K562 (cell line): Measurements from ENCODE around the gene DGKA. TPM values are rescaled to one million over a fixed set of nuclear protein-coding genes. Genes with fewer than 3 reads are reported as not detected.

ENCODE experiments used
- AFF1 ChIP-seq, 2 experiments: fragments of 450-650 bp; IDR thresholded peaks; 2 replicates each; pipeline ENCODE4 v1.6.1; 2018; ENCODE audit warnings: mild to moderate bottlenecking in 2 of 2, low read depth in 1 of 2; ENCODE audit not compliant: partially characterized antibody in 2 of 2
- ARID3B ChIP-seq: fragments of 250-450 bp; sonication (Bioruptor Pico); IDR thresholded peaks from 2 replicates; pipeline ENCODE4 v1.4.0; 2020; ENCODE audit warnings: borderline replicate concordance
- ASH1L ChIP-seq: fragments of 450-650 bp; IDR thresholded peaks from 2 replicates; pipeline ENCODE4 v1.6.1; 2018; ENCODE audit warnings: borderline replicate concordance, mild to moderate bottlenecking, low read depth; ENCODE audit not compliant: partially characterized antibody
- MBD2 ChIP-seq: sonication (generic); IDR thresholded peaks from 2 replicates; pipeline ENCODE4 v1.6.1; 2016; ENCODE audit warnings: low read depth, borderline replicate concordance
- PCBP1 ChIP-seq: fragments of 200-400 bp; formaldehyde crosslinking; IDR thresholded peaks from 2 replicates; pipeline ENCODE4 v1.6.1; 2018; ENCODE audit warnings: mild to moderate bottlenecking, low read depth, low read length; ENCODE audit not compliant: poor library complexity, severe bottlenecking
- PCBP2 ChIP-seq: fragments of 200-400 bp; formaldehyde crosslinking; IDR thresholded peaks from 2 replicates; pipeline ENCODE4 v1.6.1; 2018; ENCODE audit warnings: low read length, low read depth, mild to moderate bottlenecking, moderate library complexity; ENCODE audit not compliant: poor library complexity, severe bottlenecking
- TCF3 ChIP-seq: sonication (generic); formaldehyde crosslinking; IDR thresholded peaks from 2 replicates; pipeline ENCODE4 v1.4.0; 2020; ENCODE audit warnings: mild to moderate bottlenecking, missing genetic modification reagents
- THRAP3 ChIP-seq: fragments of 450-650 bp; IDR thresholded peaks from 2 replicates; pipeline ENCODE4 v1.6.1; 2016; ENCODE audit warnings: mild to moderate bottlenecking, inconsistent platforms, borderline replicate concordance
- TSC22D4 ChIP-seq: fragments of 450-650 bp; IDR thresholded peaks from 2 replicates; pipeline ENCODE4 v1.6.1; 2016; ENCODE audit warnings: missing genetic modification characterization, missing biosample characterization, control low read depth
- TSHZ1 ChIP-seq: fragments of 250-450 bp; sonication (Bioruptor Pico); IDR thresholded peaks from 2 replicates; pipeline ENCODE4 v1.4.0; 2020; ENCODE audit warnings: mild to moderate bottlenecking, moderate library complexity
- XRCC4 ChIP-seq: IDR thresholded peaks from one replicate; pipeline ENCODE4 v1.6.1; 2011; ENCODE audit not compliant: insufficient read depth, insufficient read length; ENCODE audit errors: extremely low read depth
- YY1 ChIP-seq, 3 experiments: IDR thresholded peaks; 2 replicates each; pipeline ENCODE4 v1.6.1; 2011; ENCODE audit warnings: low read length in 2 of 3, mild to moderate bottlenecking in 2 of 3, moderate library complexity in 2 of 3, borderline replicate concordance in 1 of 3, control low read depth in 1 of 3, low read depth in 1 of 3; ENCODE audit not compliant: insufficient read depth in 3 of 3, insufficient replicate concordance in 2 of 3, control insufficient read depth in 1 of 3, insufficient read length in 1 of 3; ENCODE audit errors: extremely low read depth in 1 of 3
- ZFP1 ChIP-seq: fragments of 450-650 bp; formaldehyde crosslinking; IDR thresholded peaks from 2 replicates; pipeline ENCODE4 v1.4.0; 2020; ENCODE audit warnings: mild to moderate bottlenecking, mixed read lengths
- ZNF316 ChIP-seq: fragments of 450-650 bp; IDR thresholded peaks from 2 replicates; pipeline ENCODE4 v1.6.1; 2016
- ZNF354B ChIP-seq: fragments of 250-450 bp; sonication (Bioruptor Pico); IDR thresholded peaks from 2 replicates; pipeline ENCODE4 v1.4.0; 2020
- ZNF695 ChIP-seq: fragments of 450-650 bp; formaldehyde crosslinking; IDR thresholded peaks from 2 replicates; pipeline ENCODE4 v1.4.0; 2020; ENCODE audit warnings: mild to moderate bottlenecking, moderate library complexity
- polyA plus RNA-seq, 8 experiments: library from polyadenylated mRNA; depleted of rRNA in 4 of 8; stranded (reverse) in 5 of 8; unstranded in 3 of 8; fragments of >200 nt; fragmentation: Nextera tagmentation in 2 of 8; fragmentation: Illumina TruSeq in 1 of 8; extraction: Ambion mirVana in 2 of 8; extraction: Trizol in 1 of 8; gene quantifications; 2 replicates each; pipeline versions ENCODE4 v1.2.1 to v1.2.3, GENCODE V29; 2011 to 2014; ENCODE audit warnings: inconsistent platforms in 1 of 8, missing spikeins in 1 of 8
- total RNA-seq, 7 experiments: library from RNA; depleted of rRNA in 6 of 7; stranded (reverse); fragments of >200 nt in 6 of 7; fragmentation: Illumina TruSeq in 2 of 7; extraction: Trizol in 2 of 7; gene quantifications; 2 replicates each; pipeline versions ENCODE4 v1.2.1 to v1.2.3, GENCODE V29; 2011 to 2021; ENCODE audit warnings: low replicate concordance in 1 of 7

The DGKA gene
- total and polyA plus RNA-seq, 9 of the 15 experiments (the other 6 are each of a cell fraction or from before 2014, with no cell fraction given) = 3.4 to 12.4 (median 6.2) TPM

GRCh38 chr12:55925870-55926737 is 4.9 kb upstream of the DGKA start (continued):
- TF ChIP-seq TSHZ1 = no peak
- TF ChIP-seq PCBP1 = no peak
- no peak for TF ChIP-seq ZNF354B (CRISPR knock-in tag)
- peak in 1 of 2 experiments; percentile 33 for TF ChIP-seq AFF1 (IDR thresholded peaks at IDR 0.05; ENCODE audit: low read depth in 1 of 2, partially characterized antibody in 2 of 2)
- TF ChIP-seq ZNF316 = no peak
- TF ChIP-seq YY1 (IDR thresholded peaks at IDR 0.05; ENCODE audit: borderline replicate concordance in 1 of 3, control insufficient read depth in 1 of 3, extremely low read depth in 1 of 3, insufficient read depth in 3 of 3, insufficient read length in 1 of 3, insufficient replicate concordance in 2 of 3, low read depth in 1 of 3, low read length in 2 of 3) = no peak
- TF ChIP-seq ZNF695 (CRISPR knock-in tag) = no peak
- TF ChIP-seq ZFP1 = no peak
- TF ChIP-seq THRAP3 = peak; percentile 89
- 0 out of 2 replicates have a peak, but pooled peaks have one; percentile 65 for TF ChIP-seq TSC22D4 (tag)
- TF ChIP-seq XRCC4 = no peak
- TF ChIP-seq TCF3 (CRISPR knock-in tag) = no peak
- no peak for TF ChIP-seq MBD2
- TF ChIP-seq ASH1L = peak; percentile 63
- no peak for TF ChIP-seq ARID3B
- no peak for TF ChIP-seq PCBP2
